Ovary (tissue), 3 donors: Measurements from ENCODE around the gene PLPP1.

ENCODE experiments used
- EP300 ChIP-seq: sonication (generic); formaldehyde crosslinking; IDR thresholded peaks from one replicate; pipeline ENCODE4 v1.6.1; 2017; ENCODE audit warnings: antibody characterized with exemption
- POLR2A ChIP-seq: fragments of 450-650 bp; IDR thresholded peaks from one replicate; pipeline ENCODE4 v1.6.1; 2017; ENCODE audit warnings: antibody characterized with exemption, mild to moderate bottlenecking, moderate library complexity
- TF ChIP-seq, protein P1 (sequence below), 3 donors: fragments of 450-650 bp in 2 of 3; fragments of 200-600 bp in 1 of 3; IDR thresholded peaks; one replicate each; pipeline versions ENCODE4 v1.5.1 to v1.8.0; 2016 to 2022; ENCODE audit warnings: antibody characterized with exemption in 3 of 3, mild to moderate bottlenecking in 1 of 3
- donor health status: DM: no; HTN: no; CAD: no.

GRCh38 chr5:55564721-55565120 is 30.0 kb upstream of the PLPP1 start:
- TF ChIP-seq, protein P1, sequence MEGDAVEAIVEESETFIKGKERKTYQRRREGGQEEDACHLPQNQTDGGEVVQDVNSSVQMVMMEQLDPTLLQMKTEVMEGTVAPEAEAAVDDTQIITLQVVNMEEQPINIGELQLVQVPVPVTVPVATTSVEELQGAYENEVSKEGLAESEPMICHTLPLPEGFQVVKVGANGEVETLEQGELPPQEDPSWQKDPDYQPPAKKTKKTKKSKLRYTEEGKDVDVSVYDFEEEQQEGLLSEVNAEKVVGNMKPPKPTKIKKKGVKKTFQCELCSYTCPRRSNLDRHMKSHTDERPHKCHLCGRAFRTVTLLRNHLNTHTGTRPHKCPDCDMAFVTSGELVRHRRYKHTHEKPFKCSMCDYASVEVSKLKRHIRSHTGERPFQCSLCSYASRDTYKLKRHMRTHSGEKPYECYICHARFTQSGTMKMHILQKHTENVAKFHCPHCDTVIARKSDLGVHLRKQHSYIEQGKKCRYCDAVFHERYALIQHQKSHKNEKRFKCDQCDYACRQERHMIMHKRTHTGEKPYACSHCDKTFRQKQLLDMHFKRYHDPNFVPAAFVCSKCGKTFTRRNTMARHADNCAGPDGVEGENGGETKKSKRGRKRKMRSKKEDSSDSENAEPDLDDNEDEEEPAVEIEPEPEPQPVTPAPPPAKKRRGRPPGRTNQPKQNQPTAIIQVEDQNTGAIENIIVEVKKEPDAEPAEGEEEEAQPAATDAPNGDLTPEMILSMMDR (IDR thresholded peaks at IDR 0.05), result no peak
- TF ChIP-seq EP300, result no peak
- no peak for TF ChIP-seq POLR2A
